ENCODE data around the gene DDX39B.

DDX39B gene

DNA sequence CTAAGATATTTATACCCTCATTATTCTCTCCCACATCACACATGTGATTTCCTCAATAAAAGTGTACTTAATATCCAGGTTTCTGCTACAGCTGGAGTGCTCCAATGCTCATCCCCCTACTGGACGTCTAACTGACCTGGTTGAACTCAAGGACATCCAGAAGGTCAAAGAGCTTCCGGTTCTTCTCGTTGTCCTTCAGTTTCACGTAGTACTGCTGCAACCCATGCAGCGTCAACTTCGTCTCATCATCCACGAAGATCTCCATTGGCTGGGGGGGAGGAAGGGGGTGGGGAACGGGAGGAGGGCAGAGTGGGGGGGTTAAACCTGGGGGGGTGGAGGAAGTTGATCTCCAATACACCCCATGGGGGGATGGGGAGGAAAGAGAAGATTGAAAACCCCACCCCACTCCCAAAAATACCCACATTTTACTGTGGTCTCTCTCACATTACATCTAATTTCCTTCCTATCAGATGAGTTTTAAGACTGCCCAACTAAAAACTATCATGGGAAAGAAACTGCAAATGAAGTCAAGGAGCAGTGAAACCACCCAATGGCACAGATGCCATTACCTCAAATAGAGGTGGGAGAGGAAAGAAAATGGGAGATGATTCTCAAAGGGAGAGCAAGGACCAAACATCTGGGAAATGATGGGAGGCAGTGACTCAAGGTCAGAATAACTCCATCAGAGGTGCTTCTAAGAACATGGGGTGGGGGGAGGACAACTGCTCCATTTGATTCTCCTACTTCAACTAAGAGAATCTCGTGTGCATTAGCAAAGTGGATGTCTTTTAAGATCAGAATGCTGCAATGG lies 9.0 kb downstream of the DDX39B start:
- Histone ChIP-seq H3K36me3 (ENCODE audit: control insufficient read depth in 2 of 2, insufficient read depth in 2 of 2, low read length in 2 of 2) (peaks cover 55 to 71% of the 10 kb centered on the region in 2 donors), H3K9ac (ENCODE audit: low read length in 2 of 2) (no peak overlapping the region), H3K4me1 (ENCODE audit: control insufficient read depth, insufficient read depth, low read length) (peaks cover 1% of the 10 kb centered on the region), H3K4me3 (ENCODE audit: low read length in 2 of 2) (no peak overlapping the region), H3K27ac (ENCODE audit: low read length) (no peak overlapping the region), H3K9me3 (ENCODE audit: control insufficient read depth in 2 of 2, low read length in 2 of 2) (no peaks in the 10 kb centered on the region), H3K27me3 (ENCODE audit: control insufficient read depth in 1 of 2, insufficient read depth in 2 of 2, low read length in 2 of 2) (no peaks in the 10 kb centered on the region)

- no peaks in the 10 kb centered on the region for H3K9me3 ChIP-seq (ENCODE audit: control insufficient read depth in 2 of 2, low read length in 2 of 2)
- H3K4me1 ChIP-seq (ENCODE audit: control insufficient read depth, insufficient read depth, low read length): no peaks in the 10 kb centered on the region
- H3K27me3 ChIP-seq (ENCODE audit: control insufficient read depth in 1 of 2, insufficient read depth in 2 of 2, low read length in 2 of 2): no peaks in the 10 kb centered on the region
- no peak overlapping the region for H3K9ac ChIP-seq (ENCODE audit: low read length in 2 of 2)
- H3K4me3 ChIP-seq (ENCODE audit: low read length in 2 of 2): no peak overlapping the region
- H3K36me3 ChIP-seq (ENCODE audit: control insufficient read depth in 2 of 2, insufficient read depth in 2 of 2, low read length in 2 of 2): peaks cover 55 to 68% of the 10 kb centered on the region in 2 donors
- H3K27ac ChIP-seq (ENCODE audit: low read length): no peak overlapping the region
Observed at GRCh38 chr6:31531771-31532643, 9.8 kb downstream of the DDX39B start.

DNA sequence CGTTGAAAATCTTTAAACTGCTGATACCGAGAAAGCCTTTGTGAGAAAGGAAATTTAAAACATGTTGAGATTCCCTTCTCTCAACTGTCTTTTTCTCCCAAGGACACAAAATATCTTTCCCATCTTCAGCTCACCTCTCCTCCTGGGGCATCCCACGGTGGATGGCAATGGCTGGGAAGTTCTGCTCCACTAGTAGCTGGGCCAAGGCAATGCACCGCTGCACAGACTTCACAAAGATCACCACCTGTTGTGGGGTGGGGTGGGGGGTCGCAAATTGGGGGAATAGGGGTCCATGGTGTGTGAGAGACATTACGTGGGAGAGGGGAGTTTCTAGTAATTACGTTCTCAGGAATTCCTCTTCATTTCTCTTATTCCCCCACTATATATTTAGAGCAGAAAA lies 10.6 kb downstream of the DDX39B start:
- Histone ChIP-seq H3K9ac (ENCODE audit: low read length in 2 of 2) (no peak overlapping the region), H3K27ac (ENCODE audit: low read length) (no peak overlapping the region), H3K36me3 (ENCODE audit: control insufficient read depth in 2 of 2, insufficient read depth in 2 of 2, low read length in 2 of 2) (peaks cover 50 to 63% of the 10 kb centered on the region in 2 donors)

DNA sequence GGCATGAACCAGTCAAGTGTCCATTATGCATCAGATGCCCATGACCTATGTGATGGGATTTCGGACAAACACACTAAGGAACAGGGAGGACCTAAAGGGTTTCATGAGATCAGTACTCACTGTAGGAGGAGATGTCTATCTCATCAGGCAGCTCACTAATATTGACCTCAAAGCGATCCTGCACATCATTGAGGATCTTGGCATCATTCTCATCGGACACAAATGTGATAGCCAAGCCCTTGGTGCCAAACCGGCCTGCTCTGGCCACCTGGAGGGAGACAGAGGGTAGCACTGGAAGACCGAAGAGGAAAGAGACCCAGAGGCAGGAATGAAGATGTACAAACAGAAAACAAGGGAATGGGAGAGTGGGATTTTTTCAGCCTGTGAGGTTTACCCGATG lies 11.1 kb downstream of the DDX39B start:
- Histone ChIP-seq H3K9me3 (ENCODE audit: control insufficient read depth in 2 of 2, low read length in 2 of 2) (no peaks in the 10 kb centered on the region), H3K27me3 (ENCODE audit: control insufficient read depth in 1 of 2, insufficient read depth in 2 of 2, low read length in 2 of 2) (no peaks in the 10 kb centered on the region)

More for the DNA sequence above, 10.6 kb downstream of the DDX39B start:
- Histone ChIP-seq H3K9me3 (ENCODE audit: control insufficient read depth in 2 of 2, low read length in 2 of 2) (no peaks in the 10 kb centered on the region), H3K4me3 (ENCODE audit: low read length in 2 of 2) (no peak overlapping the region), H3K27me3 (ENCODE audit: control insufficient read depth in 1 of 2, insufficient read depth in 2 of 2, low read length in 2 of 2) (no peaks in the 10 kb centered on the region), H3K4me1 (ENCODE audit: control insufficient read depth, insufficient read depth, low read length) (no peaks in the 10 kb centered on the region)

DNA sequence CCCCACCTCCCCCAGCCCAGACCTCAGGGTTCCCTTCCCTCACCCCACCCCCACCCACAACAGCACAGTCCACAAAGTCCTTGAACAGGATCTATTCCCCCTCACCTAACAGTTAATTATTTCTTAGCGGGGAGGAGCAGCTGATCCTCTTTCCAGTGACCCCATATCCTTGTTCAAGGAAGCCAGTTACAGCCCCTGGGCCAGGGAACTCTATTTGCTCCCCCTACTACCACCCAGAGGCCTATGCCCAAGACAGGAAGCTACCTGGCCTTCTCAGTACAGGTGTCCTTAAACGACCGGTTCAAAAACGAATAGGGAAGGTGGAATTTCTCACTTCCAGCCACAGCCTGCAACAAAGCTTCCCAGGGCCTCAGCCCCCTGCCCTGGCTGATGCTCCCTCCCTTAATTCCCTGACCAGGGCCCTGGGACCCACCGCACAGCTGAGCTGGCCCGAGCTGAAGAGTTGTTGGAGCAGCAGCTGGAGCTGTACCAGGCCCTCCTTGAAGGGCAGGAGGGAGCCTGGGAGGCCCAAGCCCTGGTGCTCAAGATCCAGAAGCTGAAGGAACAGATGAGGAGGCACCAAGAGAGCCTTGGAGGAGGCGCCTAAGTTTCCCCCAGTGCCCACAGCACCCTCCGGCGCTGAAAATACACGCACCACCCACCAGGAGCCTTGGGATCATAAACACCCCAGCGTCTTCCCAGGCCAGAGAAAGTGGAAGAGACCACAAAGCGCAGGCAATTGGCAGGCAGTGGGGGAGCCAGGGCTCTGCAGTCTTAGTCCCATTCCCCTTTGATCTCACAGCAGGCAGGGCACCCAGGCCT lies 12.3 kb downstream of the DDX39B start:
- H3K27ac ChIP-seq (ENCODE audit: low read length): no peak overlapping the region
- peaks cover 33 to 46% of the 10 kb centered on the region in 2 donors for H3K36me3 ChIP-seq (ENCODE audit: control insufficient read depth in 2 of 2, insufficient read depth in 2 of 2, low read length in 2 of 2)
- H3K9me3 ChIP-seq (ENCODE audit: control insufficient read depth in 2 of 2, low read length in 2 of 2): no peaks in the 10 kb centered on the region
- H3K4me3 ChIP-seq (ENCODE audit: low read length in 2 of 2): no peak overlapping the region
- no peaks in the 10 kb centered on the region for H3K4me1 ChIP-seq (ENCODE audit: control insufficient read depth, insufficient read depth, low read length)
- no peaks in the 10 kb centered on the region for H3K27me3 ChIP-seq (ENCODE audit: control insufficient read depth in 1 of 2, insufficient read depth in 2 of 2, low read length in 2 of 2)
- H3K9ac ChIP-seq (ENCODE audit: low read length in 2 of 2): no peak overlapping the region

More for the DNA sequence above, 11.1 kb downstream of the DDX39B start:
- Histone ChIP-seq H3K36me3 (ENCODE audit: control insufficient read depth in 2 of 2, insufficient read depth in 2 of 2, low read length in 2 of 2) (peaks cover 45 to 57% of the 10 kb centered on the region in 2 donors), H3K4me1 (ENCODE audit: control insufficient read depth, insufficient read depth, low read length) (no peaks in the 10 kb centered on the region), H3K9ac (ENCODE audit: low read length in 2 of 2) (no peak overlapping the region), H3K4me3 (ENCODE audit: low read length in 2 of 2) (no peak overlapping the region), H3K27ac (ENCODE audit: low read length) (no peak overlapping the region)

GRCh38 chr6:31528821-31529328 lies 12.9 kb downstream of the DDX39B start, which contains the start of gene MCCD1:
Gene MCCD1, plus strand, starts transcription at chr6:31528962. Its CDS starts 53 bp downstream, at chr6:31529015.
- no peak within 1 kb of the TSS for H3K9ac ChIP-seq (ENCODE audit: low read length in 2 of 2)
- H3K36me3 ChIP-seq (ENCODE audit: control insufficient read depth in 2 of 2, insufficient read depth in 2 of 2, low read length in 2 of 2): peaks cover 28 to 40% of the 10 kb centered on the region in 2 donors
- no peaks in the 10 kb centered on the region for H3K4me1 ChIP-seq (ENCODE audit: control insufficient read depth, insufficient read depth, low read length)
- no peak within 1 kb of the TSS for H3K27ac ChIP-seq (ENCODE audit: low read length)
- H3K9me3 ChIP-seq (ENCODE audit: control insufficient read depth in 2 of 2, low read length in 2 of 2): no peaks in the 10 kb centered on the region
- no peaks in the 10 kb centered on the region for H3K27me3 ChIP-seq (ENCODE audit: control insufficient read depth in 1 of 2, insufficient read depth in 2 of 2, low read length in 2 of 2)
- no peak within 1 kb of the TSS for H3K4me3 ChIP-seq (ENCODE audit: low read length in 2 of 2)

GRCh38 chr6:31528307-31528777 lies 13.5 kb downstream of the DDX39B start:
- peaks cover 24 to 35% of the 10 kb centered on the region in 2 donors for H3K36me3 ChIP-seq (ENCODE audit: control insufficient read depth in 2 of 2, insufficient read depth in 2 of 2, low read length in 2 of 2)
- H3K27me3 ChIP-seq (ENCODE audit: control insufficient read depth in 1 of 2, insufficient read depth in 2 of 2, low read length in 2 of 2): no peaks in the 10 kb centered on the region
- no peak overlapping the region for H3K4me3 ChIP-seq (ENCODE audit: low read length in 2 of 2)
- no peak overlapping the region for H3K27ac ChIP-seq (ENCODE audit: low read length)
- no peak overlapping the region for H3K9ac ChIP-seq (ENCODE audit: low read length in 2 of 2)
- no peaks in the 10 kb centered on the region for H3K4me1 ChIP-seq (ENCODE audit: control insufficient read depth, insufficient read depth, low read length)
- H3K9me3 ChIP-seq (ENCODE audit: control insufficient read depth in 2 of 2, low read length in 2 of 2): no peaks in the 10 kb centered on the region

DNA sequence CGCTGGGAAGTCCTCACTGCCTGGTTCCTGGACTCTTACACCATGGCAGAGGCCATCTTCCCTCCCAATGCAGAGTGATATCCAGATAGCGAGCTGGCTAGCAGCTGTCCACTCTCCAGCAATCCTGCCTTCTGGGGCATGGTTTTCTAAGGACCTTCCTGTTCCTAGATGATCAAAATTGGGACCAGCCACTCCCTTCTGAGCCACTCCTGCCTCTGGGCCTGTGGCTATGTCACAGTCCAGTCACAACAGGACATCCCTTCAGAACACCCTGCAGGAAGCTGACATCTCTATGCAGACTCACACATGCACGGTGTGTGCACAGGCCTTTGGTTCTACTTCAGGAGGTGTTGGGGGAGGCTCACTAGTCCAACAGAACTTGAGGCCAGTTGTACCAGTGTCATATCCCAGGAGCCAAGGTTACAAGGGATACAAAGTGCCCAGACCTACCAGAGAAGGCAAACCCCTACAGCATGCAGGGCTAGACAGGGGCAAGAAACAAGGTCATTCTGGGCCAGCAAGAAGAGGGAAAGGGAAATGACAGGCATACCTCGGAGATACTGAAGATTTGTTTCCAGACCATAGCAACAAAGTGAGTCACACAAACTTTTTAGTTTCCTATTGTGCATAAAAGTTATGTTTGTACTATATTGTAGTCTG lies 15.7 kb downstream of the DDX39B start:
- Histone ChIP-seq H3K36me3 (ENCODE audit: control insufficient read depth in 2 of 2, insufficient read depth in 2 of 2, low read length in 2 of 2) (peaks cover 13 to 15% of the 10 kb centered on the region in 2 donors), H3K4me1 (ENCODE audit: control insufficient read depth, insufficient read depth, low read length) (no peaks in the 10 kb centered on the region), H3K27me3 (ENCODE audit: control insufficient read depth in 1 of 2, insufficient read depth in 2 of 2, low read length in 2 of 2) (no peaks in the 10 kb centered on the region), H3K9ac (ENCODE audit: low read length in 2 of 2) (no peak overlapping the region), H3K27ac (ENCODE audit: low read length) (no peak overlapping the region), H3K4me3 (ENCODE audit: low read length in 2 of 2) (no peak overlapping the region), H3K9me3 (ENCODE audit: control insufficient read depth in 2 of 2, low read length in 2 of 2) (no peaks in the 10 kb centered on the region)

DNA sequence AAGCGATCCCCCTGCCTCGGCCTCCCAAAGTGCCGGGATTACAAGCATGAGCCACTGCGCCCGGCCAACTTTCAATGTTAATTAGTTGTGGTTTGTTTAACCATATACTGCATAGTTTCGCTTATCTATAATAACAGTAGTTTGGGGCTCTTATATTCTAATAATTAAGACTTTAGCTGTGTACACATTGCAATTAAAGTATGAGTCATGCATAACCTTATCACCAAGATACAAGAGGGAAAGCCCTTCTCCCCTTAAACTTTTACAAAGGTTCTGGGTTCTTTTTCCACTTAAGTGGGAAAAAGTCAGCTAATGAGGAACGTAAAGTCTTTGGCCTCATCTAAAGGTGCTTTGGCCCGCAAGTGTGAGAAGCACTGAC lies 16.3 kb downstream of the DDX39B start:
- Histone ChIP-seq H3K9me3 (ENCODE audit: control insufficient read depth in 2 of 2, low read length in 2 of 2) (no peaks in the 10 kb centered on the region), H3K4me1 (ENCODE audit: control insufficient read depth, insufficient read depth, low read length) (no peaks in the 10 kb centered on the region), H3K9ac (ENCODE audit: low read length in 2 of 2) (no peak overlapping the region), H3K27ac (ENCODE audit: low read length) (no peak overlapping the region), H3K27me3 (ENCODE audit: control insufficient read depth in 1 of 2, insufficient read depth in 2 of 2, low read length in 2 of 2) (no peaks in the 10 kb centered on the region), H3K36me3 (ENCODE audit: control insufficient read depth in 2 of 2, insufficient read depth in 2 of 2, low read length in 2 of 2) (peaks cover 8 to 10% of the 10 kb centered on the region in 2 donors), H3K4me3 (ENCODE audit: low read length in 2 of 2) (no peak overlapping the region)

All from stomach smooth muscle (tissue), 2 donors.